HG03354 (cell line): ENCODE results near the gene SPEG.

ENCODE experiments used
- ATAC-seq: cut with Tn5 transposase; IDR thresholded peaks from one replicate; pipeline ENCODE4 v1.9.1; 2021; ENCODE audit warnings: mild to moderate bottlenecking; ENCODE audit not compliant: unreplicated experiment, poor library complexity, severe bottlenecking

Gene SPEG

GRCh38 chr2:219537657-219538488 is 103.2 kb downstream of the SPEG start:
- ATAC-seq: no peak

- no peak for ATAC-seq
Observed at GRCh38 chr2:219538504-219538951, 103.9 kb downstream of the SPEG start.

GRCh38 chr2:219538956-219539788 is 104.5 kb downstream of the SPEG start:
- no peak for ATAC-seq

GRCh38 chr2:219539926-219540678 is 105.5 kb downstream of the SPEG start:
- no peak for ATAC-seq

- ATAC-seq: no peak
Observed at GRCh38 chr2:219540784-219541504, 106.3 kb downstream of the SPEG start.

GRCh38 chr2:219541611-219542180 is 107.1 kb downstream of the SPEG start:
- ATAC-seq: peak; percentile 54

GRCh38 chr2:219542931-219543595 is 108.4 kb downstream of the SPEG start:
- peak; percentile 41 for ATAC-seq

- peak; percentile 77 for ATAC-seq
Observed at GRCh38 chr2:219543596-219544358, 109.1 kb downstream of the SPEG start, which contains the start of the genes CHPF and TMEM198. TSS of gene CHPF (minus strand) at chr2:219543809. CDS start at chr2:219543538, 271 bp downstream. TSS of gene TMEM198 (plus strand) at chr2:219544028. CDS start at chr2:219544728, 700 bp downstream.

GRCh38 chr2:219544567-219544966 is 109.9 kb downstream of the SPEG start:
- no peak for ATAC-seq

GRCh38 chr2:219545295-219545942 is 110.8 kb downstream of the SPEG start:
- ATAC-seq: no peak

- no peak for ATAC-seq
Observed at GRCh38 chr2:219545943-219546352, 111.3 kb downstream of the SPEG start.

- no peak for ATAC-seq
Observed at GRCh38 chr2:219547621-219548020, 113.0 kb downstream of the SPEG start.
